MCF 10A (cell line): ENCODE results near the gene CD34. TPM values are rescaled to one million over a fixed set of nuclear protein-coding genes. Genes with fewer than 3 reads are reported as not detected.

Experiments
- Bru-seq: library from RNA; stranded (reverse); fragments of 400-500 nt; gene quantifications from one replicate; lab custom pipeline; 2021; lab: Mats Ljungman, UMichigan
- BruChase-seq, 2 experiments: library from RNA; stranded (reverse); fragments of 400-500 nt; gene quantifications; one replicate each; lab custom pipeline; 2021; lab: Mats Ljungman, UMichigan
- BruUV-seq: library from RNA; stranded (reverse); fragments of 400-500 nt; replicated peaks from 2 replicates; lab custom pipeline; 2021; lab: Mats Ljungman, UMichigan
- CTCF ChIA-PET: fragments of 300-600 bp; sonication (Branson Sonifier 250); formaldehyde crosslinking; extraction: SDS; loops from one replicate; lab custom pipeline; 2021; ENCODE audit warnings: antibody characterized with exemption, inconsistent platforms; lab: Yijun Ruan, JAX
- POLR2A ChIA-PET: fragments of 300-600, 350-650 bp; sonication (Branson Sonifier 250); formaldehyde crosslinking; extraction: SDS; loops from one replicate; lab custom pipeline; 2020; ENCODE audit warnings: antibody characterized with exemption, inconsistent platforms; lab: Yijun Ruan, JAX
- DNase-seq: peaks from one replicate; pipeline ENCODE4 v3.0.0-alpha.2; 2018; ENCODE audit not compliant: unreplicated experiment
- H3K27ac Mint-ChIP-seq: one replicate; pipeline ENCODE4 v1.8.0; 2022; ENCODE audit warnings: mild to moderate bottlenecking, low read depth, mixed read lengths; ENCODE audit not compliant: unreplicated experiment
- H3K27me3 Mint-ChIP-seq: one replicate; pipeline ENCODE4 v1.8.0; 2022; ENCODE audit warnings: mixed read lengths; ENCODE audit not compliant: insufficient read depth, unreplicated experiment
- H3K36me3 Mint-ChIP-seq: one replicate; pipeline ENCODE4 v1.8.0; 2022; ENCODE audit warnings: mild to moderate bottlenecking, moderate library complexity, mixed read lengths; ENCODE audit not compliant: insufficient read depth, unreplicated experiment
- H3K4me1 Mint-ChIP-seq: one replicate; pipeline ENCODE4 v1.8.0; 2022; ENCODE audit warnings: mixed read lengths; ENCODE audit not compliant: insufficient read depth, unreplicated experiment
- H3K4me3 Mint-ChIP-seq: one replicate; pipeline ENCODE4 v1.8.0; 2022; ENCODE audit warnings: mild to moderate bottlenecking, moderate library complexity, mixed read lengths; ENCODE audit not compliant: unreplicated experiment
- H3K9me3 Mint-ChIP-seq: one replicate; pipeline ENCODE4 v1.8.0; 2022; ENCODE audit warnings: mixed read lengths; ENCODE audit not compliant: unreplicated experiment
- CTCF ChIP-seq: fragments of 200-600 bp; IDR thresholded peaks from one replicate; pipeline ENCODE4 v1.8.0; 2022; ENCODE audit warnings: antibody characterized with exemption, mild to moderate bottlenecking; ENCODE audit not compliant: unreplicated experiment
- intact Hi-C: fragments of 100-400 bp; cut with micrococcal nuclease; formaldehyde crosslinking; loops from 2 replicates; pipeline ENCODE4 v1.14.1; 2022
- long read RNA-seq: library from polyadenylated mRNA; stranded (forward); transcript quantifications from one replicate; pipeline ENCODE4 v2.0.0, GENCODE V29; 2022
- total RNA-seq: library from RNA; stranded (reverse); gene quantifications from 2 replicates; pipeline ENCODE4 v1.2.3, GENCODE V29; 2022

The CD34 gene
- total RNA-seq (0.52 TPM in 1 of 2 replicates, not detected in the other), Bru-seq, nascent RNA (percentile 20 among the genes with signal in this experiment), BruChase-seq, experiment 1, labeled RNA remaining after a 6-hour chase (percentile 20 among the genes with signal in this experiment), BruChase-seq, experiment 2, labeled RNA remaining after a 2-hour chase (percentile 18 among the genes with signal in this experiment)
- long read RNA-seq: 0 reads

GRCh38 chr1:207910591-207911354 is at the start of gene CD34:
TSS of gene CD34 (minus strand) at chr1:207911125. CDS start at chr1:207911080, 45 bp downstream.
- no TSS peak for BruUV-seq
- CTCF ChIA-PET: interaction anchor here (0.6 to 6.9 kb wide), 5 partner anchors 16 to 335 kb away, joined by 3 to 39 read pairs (median 3); no protein-coding TSS in a partner anchor
- DNase-seq: no peak
- POLR2A ChIA-PET: interaction anchor here (1.2 kb wide), 1 partner anchor 34 kb away, joined by 3 read pairs; no protein-coding TSS in a partner anchor
- no peak within 1 kb of the TSS for H3K27ac Mint-ChIP-seq
- H3K27me3 Mint-ChIP-seq: peaks cover 25% of the 10 kb centered on the region
- no peaks in the 10 kb centered on the region for H3K9me3 Mint-ChIP-seq
- peaks cover 6% of the 10 kb centered on the region for H3K4me1 Mint-ChIP-seq
- no peak for TF ChIP-seq CTCF
- no peaks in the 10 kb centered on the region for H3K36me3 Mint-ChIP-seq
- intact Hi-C loops: no loop called here
- no peak within 1 kb of the TSS for H3K4me3 Mint-ChIP-seq

GRCh38 chr1:207960346-207960745 is 49.4 kb upstream of the CD34 start:
- Mint-ChIP-seq H3K9me3 (no peaks in the 10 kb centered on the region), H3K27me3 (no peaks in the 10 kb centered on the region), H3K27ac (no peak overlapping the region), H3K4me3 (no peak overlapping the region), H3K4me1 (peaks cover 27% of the 10 kb centered on the region), H3K36me3 (no peaks in the 10 kb centered on the region)
- DNase-seq: no peak
- intact Hi-C loops: no loop called here
- ChIA-PET POLR2A (interaction anchor here (0.8 to 1.7 kb wide), 3 partner anchors 10 to 18 kb away, joined by 4 to 7 read pairs (median 4); no protein-coding TSS in a partner anchor), CTCF (interaction anchor here (0.7 to 9.9 kb wide), 5 partner anchors 16 to 643 kb away, joined by 3 to 405 read pairs (median 4); no protein-coding TSS in a partner anchor)
- no TSS peak for BruUV-seq
- TF ChIP-seq CTCF: no peak

GRCh38 chr1:207959910-207960309 is 49.0 kb upstream of the CD34 start:
- ChIA-PET CTCF (interaction anchor here (0.7 to 9.9 kb wide), 6 partner anchors 15 to 644 kb away, joined by 3 to 405 read pairs (median 4); no protein-coding TSS in a partner anchor), POLR2A (interaction anchor here (0.8 to 0.9 kb wide), 2 partner anchors 10 to 17 kb away, joined by 4 read pairs; no protein-coding TSS in a partner anchor)
- Mint-ChIP-seq H3K36me3 (no peaks in the 10 kb centered on the region), H3K27ac (no peak overlapping the region), H3K27me3 (no peaks in the 10 kb centered on the region), H3K4me3 (no peak overlapping the region), H3K4me1 (peaks cover 25% of the 10 kb centered on the region), H3K9me3 (no peaks in the 10 kb centered on the region)
- no peak for DNase-seq
- BruUV-seq: no TSS peak
- TF ChIP-seq CTCF: no peak
- intact Hi-C loops: no loop called here
